Measurements from ENCODE around the gene KCNJ9.
A peak's percentile ranks its signal among the peaks of the same experiment; 100 is the strongest.
"Not testable (repeated sequence)": the region's sequence is repeated elsewhere in the genome, so short reads cannot be mapped to it uniquely, and the experiment has no call there.

The KCNJ9 gene

GRCh38 chr1:160105155-160105554 is 23.8 kb downstream of the KCNJ9 start:
- no peak for DNase-seq

GRCh38 chr1:160107512-160107911 is 26.2 kb downstream of the KCNJ9 start:
- no peak for DNase-seq

- peak; percentile 11 for DNase-seq
Observed at GRCh38 chr1:160108888-160109662, 27.7 kb downstream of the KCNJ9 start.

- DNase-seq, result no peak
Observed at GRCh38 chr1:160109686-160110085, 28.3 kb downstream of the KCNJ9 start.

- not testable (repeated sequence) for DNase-seq
Observed at GRCh38 chr1:160111462-160111861, 30.1 kb downstream of the KCNJ9 start.

GRCh38 chr1:160112357-160112756 is 31.0 kb downstream of the KCNJ9 start:
- no peak for DNase-seq

- DNase-seq, result no peak
Observed at GRCh38 chr1:160113407-160113806, 32.1 kb downstream of the KCNJ9 start.

GRCh38 chr1:160114085-160114484 is 32.7 kb downstream of the KCNJ9 start:
- no peak for DNase-seq

- DNase-seq, result no peak
Observed at GRCh38 chr1:160115545-160116282, 34.4 kb downstream of the KCNJ9 start, which contains the start of gene ATP1A2. TSS of gene ATP1A2 (plus strand) at chr1:160115759. CDS start at chr1:160115862, 103 bp downstream.

- DNase-seq, result no peak
Observed at GRCh38 chr1:160116283-160117147, 35.2 kb downstream of the KCNJ9 start.

GRCh38 chr1:160117300-160117699 is 36.0 kb downstream of the KCNJ9 start:
- DNase-seq, result no peak

- DNase-seq, result no peak
Observed at GRCh38 chr1:160117709-160118183, 36.4 kb downstream of the KCNJ9 start.

GRCh38 chr1:160118928-160119327 is 37.6 kb downstream of the KCNJ9 start:
- DNase-seq, result no peak

- no peak for DNase-seq
Observed at GRCh38 chr1:160120797-160121196, 39.5 kb downstream of the KCNJ9 start.

GRCh38 chr1:160121388-160121787 is 40.0 kb downstream of the KCNJ9 start:
- no peak for DNase-seq

- no peak for DNase-seq
Observed at GRCh38 chr1:160122978-160123495, 41.7 kb downstream of the KCNJ9 start.

GRCh38 chr1:160123726-160124125 is 42.4 kb downstream of the KCNJ9 start:
- DNase-seq, result no peak

- DNase-seq, result no peak
Observed at GRCh38 chr1:160124705-160125478, 43.6 kb downstream of the KCNJ9 start.

GRCh38 chr1:160125746-160126145 is 44.4 kb downstream of the KCNJ9 start:
- DNase-seq, result no peak

GRCh38 chr1:160126342-160126741 is 45.0 kb downstream of the KCNJ9 start:
- DNase-seq, result not testable (repeated sequence)

GRCh38 chr1:160127381-160127780 is 46.0 kb downstream of the KCNJ9 start:
- no peak for DNase-seq
